Uterus (tissue), 2 donors: Measurements from ENCODE around the gene FBXO34.
A peak's percentile ranks its signal among the peaks of the same experiment; 100 is the strongest.

Experiments
- POLR2A ChIP-seq, 2 donors: fragments of 450-650 bp; IDR thresholded peaks; one replicate each; pipeline ENCODE4 v1.6.1; 2016; ENCODE audit warnings: antibody characterized with exemption in 2 of 2, mild to moderate bottlenecking in 1 of 2, moderate library complexity in 1 of 2
- TF ChIP-seq, protein P1 (sequence below), 4 experiments: fragments of 200-600 bp in 2 of 4; fragments of 450-650 bp in 2 of 4; sonication (generic) in 2 of 4; IDR thresholded peaks; one replicate each; pipeline ENCODE4 v1.5.1; 2016 to 2019; ENCODE audit warnings: antibody characterized with exemption in 4 of 4, mild to moderate bottlenecking in 2 of 4, moderate library complexity in 1 of 4

DNA sequence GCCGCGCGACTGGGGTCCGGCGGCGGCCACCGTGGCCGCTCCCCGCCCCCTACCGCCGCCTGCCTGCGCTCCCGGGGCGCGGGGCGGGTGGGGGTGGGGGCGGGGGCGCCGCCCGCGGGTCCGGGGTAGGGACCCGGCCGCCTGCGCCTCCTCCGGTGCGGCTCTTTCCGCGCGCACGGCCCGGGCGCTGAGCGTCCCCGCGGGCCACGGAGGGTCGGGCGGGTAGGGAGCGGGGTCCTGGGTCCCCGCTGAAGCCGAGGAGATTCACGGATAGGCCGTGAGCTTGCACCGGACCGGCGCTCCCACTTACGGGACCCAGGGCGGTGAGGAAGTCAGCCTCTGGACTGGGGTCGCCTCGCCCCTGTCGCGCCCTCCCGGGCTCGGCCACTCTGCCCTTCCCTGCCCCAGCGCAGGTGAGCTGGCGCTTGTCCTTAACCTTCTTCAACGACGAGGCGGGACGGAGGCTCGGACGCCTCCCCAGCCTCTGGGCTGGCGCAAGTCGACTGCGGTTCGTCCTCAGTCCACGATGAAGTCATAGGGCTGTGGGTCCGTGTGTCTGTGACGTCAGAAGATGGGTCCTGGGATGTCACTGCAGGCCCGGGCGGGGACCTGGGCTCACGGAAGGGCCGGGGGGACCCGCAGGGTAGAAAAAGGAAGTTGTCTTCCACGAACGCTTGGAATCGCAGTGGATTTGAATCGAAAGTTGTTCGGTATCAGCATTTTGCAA is 514 bp downstream of the FBXO34 start:
- TF ChIP-seq, protein P1, sequence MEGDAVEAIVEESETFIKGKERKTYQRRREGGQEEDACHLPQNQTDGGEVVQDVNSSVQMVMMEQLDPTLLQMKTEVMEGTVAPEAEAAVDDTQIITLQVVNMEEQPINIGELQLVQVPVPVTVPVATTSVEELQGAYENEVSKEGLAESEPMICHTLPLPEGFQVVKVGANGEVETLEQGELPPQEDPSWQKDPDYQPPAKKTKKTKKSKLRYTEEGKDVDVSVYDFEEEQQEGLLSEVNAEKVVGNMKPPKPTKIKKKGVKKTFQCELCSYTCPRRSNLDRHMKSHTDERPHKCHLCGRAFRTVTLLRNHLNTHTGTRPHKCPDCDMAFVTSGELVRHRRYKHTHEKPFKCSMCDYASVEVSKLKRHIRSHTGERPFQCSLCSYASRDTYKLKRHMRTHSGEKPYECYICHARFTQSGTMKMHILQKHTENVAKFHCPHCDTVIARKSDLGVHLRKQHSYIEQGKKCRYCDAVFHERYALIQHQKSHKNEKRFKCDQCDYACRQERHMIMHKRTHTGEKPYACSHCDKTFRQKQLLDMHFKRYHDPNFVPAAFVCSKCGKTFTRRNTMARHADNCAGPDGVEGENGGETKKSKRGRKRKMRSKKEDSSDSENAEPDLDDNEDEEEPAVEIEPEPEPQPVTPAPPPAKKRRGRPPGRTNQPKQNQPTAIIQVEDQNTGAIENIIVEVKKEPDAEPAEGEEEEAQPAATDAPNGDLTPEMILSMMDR (IDR thresholded peaks at IDR 0.05) = no peak
- peak; percentile 15 to 26 for TF ChIP-seq POLR2A (IDR thresholded peaks at IDR 0.05)
